ENCODE results near the gene ZNF232. TPM values are rescaled to one million over a fixed set of nuclear protein-coding genes. Genes with fewer than 3 reads are reported as not detected.

ZNF232 gene
- total and polyA plus RNA-seq, 2 of the 13 experiments (the other 11 are each of a cell fraction or from before 2014, with no cell fraction given) = 7.8 to 28.7 TPM

GRCh38 chr17:5111402-5112204 lies at the start of gene ZNF232 (continued):
- TF ChIP-seq RELA (CRISPR knock-in tag; IDR thresholded peaks at IDR 0.05) = no peak
- TF ChIP-seq ZNF546 (CRISPR knock-in tag; conservative IDR thresholded peaks at IDR 0.05) = peak; percentile 83
- TF ChIP-seq ZMYM4 (CRISPR knock-in tag; IDR thresholded peaks at IDR 0.05) = peak; percentile 39; the same call in 1 of the 2 replicates
- peak; percentile 76 for TF ChIP-seq ZNF770 (CRISPR knock-in tag; IDR thresholded peaks at IDR 0.05)
- no peak for TF ChIP-seq FOXK2 (IDR thresholded peaks at IDR 0.05)
- no peak for TF ChIP-seq TAF15 (IDR thresholded peaks at IDR 0.05; ENCODE audit: low read depth, low read length, poor library complexity, severe bottlenecking)
- TF ChIP-seq CCDC6 (CRISPR knock-in tag; IDR thresholded peaks at IDR 0.05) = no peak
- TF ChIP-seq MLX (CRISPR knock-in tag; IDR thresholded peaks at IDR 0.05) = peak; percentile 81
- no peak for TF ChIP-seq ZNF207 (IDR thresholded peaks at IDR 0.05; ENCODE audit: borderline replicate concordance)
- TF ChIP-seq ZSCAN9 (CRISPR knock-in tag; IDR thresholded peaks at IDR 0.05; ENCODE audit: borderline replicate concordance) = peak; percentile 81
- TF ChIP-seq ZNF232 (CRISPR knock-in tag; IDR thresholded peaks at IDR 0.05; ENCODE audit: borderline replicate concordance) = peak; percentile 82
- no peak for TF ChIP-seq ZUFSP (CRISPR knock-in tag; IDR thresholded peaks at IDR 0.05; ENCODE audit: borderline replicate concordance)
- TF ChIP-seq BRCA1 (CRISPR knock-in tag; IDR thresholded peaks at IDR 0.05) = peak; percentile 70
- TF ChIP-seq EEA1 (CRISPR knock-in tag; IDR thresholded peaks at IDR 0.05; ENCODE audit: borderline replicate concordance) = no peak
- no peak for TF ChIP-seq ZNF234 (CRISPR knock-in tag; conservative IDR thresholded peaks at IDR 0.05)
- TF ChIP-seq PTBP1 (IDR thresholded peaks at IDR 0.05; ENCODE audit: low read depth, low read length, poor library complexity, severe bottlenecking) = peak; percentile 5
- TF ChIP-seq ZNF605 (CRISPR knock-in tag; IDR thresholded peaks at IDR 0.05) = peak; percentile 51; the same call in 1 of the 2 replicates
- TF ChIP-seq KLF6 (CRISPR knock-in tag; IDR thresholded peaks at IDR 0.05) = 0 out of 2 replicates have a peak, but pooled peaks have one; percentile 47
- no peak for TF ChIP-seq ZNF24 (IDR thresholded peaks at IDR 0.05)
- TF ChIP-seq ZNF670 (CRISPR knock-in tag; IDR thresholded peaks at IDR 0.05; ENCODE audit: borderline replicate concordance) = peak; percentile 83; the same call in 1 of the 2 replicates
- TF ChIP-seq ZNF501 (CRISPR knock-in tag; IDR thresholded peaks at IDR 0.05) = peak; percentile 93
- TF ChIP-seq RFXANK (CRISPR knock-in tag; IDR thresholded peaks at IDR 0.05) = no peak
- TF ChIP-seq HOXD1 (CRISPR knock-in tag; IDR thresholded peaks at IDR 0.05) = 0 out of 2 replicates have a peak, but pooled peaks have one; percentile 79
